GM20000 (cell line): ENCODE measurements around the gene LRMDA.

Source experiments
- DNase-seq: peaks from one replicate; pipeline ENCODE4 v3.0.0; 2012; ENCODE audit warnings: low spot score
- CTCF ChIP-seq: IDR thresholded peaks from 2 replicates; pipeline ENCODE4 v1.5.1; 2012; ENCODE audit warnings: mild to moderate bottlenecking, control low read depth; ENCODE audit errors: extremely low read depth, missing control alignments

Gene LRMDA

GRCh38 chr10:75484717-75485116, 53.3 kb downstream of the LRMDA start:
- no peak for DNase-seq
- no peak for TF ChIP-seq CTCF

DNA sequence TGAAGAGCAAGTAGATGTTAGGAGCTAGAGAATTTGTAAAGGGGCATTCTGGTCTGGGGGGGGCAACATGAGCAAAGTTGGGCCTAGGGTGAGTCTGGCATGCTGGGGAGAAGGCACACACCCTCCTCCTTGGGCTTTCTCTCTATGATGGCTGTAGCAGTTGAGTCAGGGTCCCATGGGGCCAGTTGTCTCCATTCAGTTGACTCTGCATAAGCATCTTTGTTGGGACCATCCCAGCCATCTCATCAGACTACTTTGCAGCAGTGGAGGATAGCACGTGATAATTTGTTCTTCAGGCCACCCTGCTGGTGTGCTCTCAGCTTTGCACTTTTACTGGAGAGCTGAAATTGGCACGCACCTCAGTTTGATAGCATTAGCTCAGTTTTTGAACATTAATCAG, 55.2 kb downstream of the LRMDA start:
- no peak for TF ChIP-seq CTCF
- no peak for DNase-seq

GRCh38 chr10:75487087-75487754, 55.8 kb downstream of the LRMDA start:
- TF ChIP-seq CTCF: no peak
- DNase-seq: no peak

- DNase-seq: no peak
- TF ChIP-seq CTCF: no peak
These were observed 56.3 kb downstream of the LRMDA start for GRCh38 chr10:75487755-75488125.

DNA sequence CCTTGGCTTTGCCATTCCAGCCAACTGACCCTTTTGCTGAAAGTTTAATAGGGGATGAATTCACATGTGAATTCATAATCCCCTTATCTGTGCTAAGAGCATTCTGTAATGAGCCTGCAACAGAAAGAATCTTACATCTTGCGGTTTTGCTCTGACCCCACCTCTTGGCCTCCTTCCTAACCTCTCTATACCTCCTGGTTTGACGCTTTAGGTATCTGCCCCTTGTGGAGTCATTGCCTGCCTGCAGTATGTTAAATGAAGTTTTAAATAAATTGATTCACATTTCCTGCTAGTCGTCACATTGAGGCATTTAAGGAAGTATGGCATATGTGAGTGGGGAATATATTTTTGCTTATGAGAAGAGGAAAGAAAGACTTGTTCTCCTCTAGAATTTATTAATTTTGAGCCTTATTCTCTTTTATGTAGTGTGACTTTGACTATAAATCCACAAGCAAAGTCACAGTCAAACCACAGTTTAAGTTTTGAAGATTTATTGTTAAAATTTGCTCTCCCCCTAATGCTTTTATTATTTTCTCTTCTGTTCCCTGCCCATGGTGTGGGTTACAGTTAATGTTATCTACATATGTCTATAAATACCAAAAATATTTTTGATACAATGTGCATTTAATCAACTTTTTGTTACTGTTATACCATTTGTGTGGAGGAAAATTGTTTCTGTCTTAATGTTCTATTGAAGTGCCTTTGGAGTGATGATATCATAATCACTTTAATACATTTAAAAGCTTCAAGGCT, 60.9 kb downstream of the LRMDA start:
- TF ChIP-seq CTCF: no peak
- no peak for DNase-seq

DNA sequence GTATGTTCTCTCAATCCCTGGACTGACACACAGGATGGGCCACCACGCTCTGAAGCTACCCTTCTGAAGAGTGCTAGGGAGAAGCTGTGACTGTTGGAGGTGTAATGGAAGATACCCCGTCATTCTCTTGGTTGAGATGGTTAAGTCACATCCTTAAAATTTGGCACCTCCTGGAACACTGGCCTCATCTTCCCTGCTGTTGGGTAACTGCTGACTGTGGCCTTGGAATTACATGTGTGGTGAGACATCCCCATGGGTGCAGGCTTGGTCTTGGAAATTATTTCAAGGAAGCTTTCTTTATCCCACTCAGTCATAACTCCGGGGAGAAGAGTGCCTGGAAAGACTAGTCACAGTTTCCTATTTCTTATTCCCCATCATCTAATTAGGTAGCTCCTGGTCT, 62.0 kb downstream of the LRMDA start:
- no peak for DNase-seq
- TF ChIP-seq CTCF: no peak

- DNase-seq: no peak
- TF ChIP-seq CTCF: no peak
These were observed 64.2 kb downstream of the LRMDA start for GRCh38 chr10:75495434-75496190.
